Cardiac fibroblast (primary cell): ENCODE measurements around the gene FREY1.
A peak's percentile ranks its signal among the peaks of the same experiment; 100 is the strongest.
"Not testable (repeated sequence)": the region's sequence is repeated elsewhere in the genome, so short reads cannot be mapped to it uniquely, and the experiment has no call there.

ENCODE experiments used
- DNase-seq, 2 donors: peaks; one replicate each; pipeline versions ENCODE4 v3.0.0 to v3.0.0-alpha.2; 2010; ENCODE audit warnings: low read depth in 2 of 2
- H3K4me3 ChIP-seq, 2 donors: replicated peaks in 1 of 2; 1 replicate in 1 of 2; 2 replicates in 1 of 2; pipeline ENCODE4 v1.5.1; 2011; ENCODE audit warnings: low read depth in 2 of 2, low read length in 2 of 2, mild to moderate bottlenecking in 2 of 2, moderate library complexity in 1 of 2
- TF ChIP-seq, protein P1 (sequence below): IDR thresholded peaks from one replicate; pipeline ENCODE4 v1.5.1; 2011; ENCODE audit warnings: low read depth, mild to moderate bottlenecking, low read length, inconsistent platforms

FREY1 gene

DNA sequence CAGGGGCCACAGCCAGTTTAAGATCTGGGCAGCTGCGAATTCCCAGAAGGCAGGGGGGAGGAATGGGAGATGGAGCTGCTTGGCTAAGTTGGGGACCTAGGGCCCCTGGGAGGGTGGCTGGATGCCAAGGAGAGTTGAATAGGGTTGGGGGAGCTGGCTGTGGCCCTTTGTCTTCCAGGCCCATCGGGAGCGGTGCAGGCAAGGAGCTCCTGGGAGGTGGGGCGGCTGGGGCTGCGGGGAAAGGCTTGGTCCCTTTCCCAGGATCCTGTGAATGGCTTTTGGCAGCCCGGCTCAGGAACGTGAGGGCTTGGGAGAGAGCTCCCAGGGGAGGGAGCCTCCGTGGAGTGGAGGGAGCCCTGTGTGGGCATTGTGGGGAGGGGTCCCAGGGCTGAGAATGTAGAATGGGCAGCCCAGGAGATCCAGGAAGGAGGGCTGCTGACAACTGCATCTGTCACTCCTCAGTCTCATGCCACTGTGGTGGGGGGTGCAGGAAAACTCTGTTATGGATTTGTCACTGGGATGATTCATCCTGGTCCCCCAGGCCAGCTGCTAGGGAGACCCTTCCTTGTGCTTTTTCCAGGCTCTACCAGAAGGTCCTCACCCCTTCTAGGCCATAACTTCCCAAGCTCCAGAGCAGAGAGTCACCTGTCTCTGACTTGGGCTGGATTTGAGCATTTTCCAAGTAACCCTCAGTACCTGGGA is 6.0 kb downstream of the FREY1 start:
- peak overlapping the region in 1 of 2 donors; percentile 51 for H3K4me3 ChIP-seq
- TF ChIP-seq, protein P1, sequence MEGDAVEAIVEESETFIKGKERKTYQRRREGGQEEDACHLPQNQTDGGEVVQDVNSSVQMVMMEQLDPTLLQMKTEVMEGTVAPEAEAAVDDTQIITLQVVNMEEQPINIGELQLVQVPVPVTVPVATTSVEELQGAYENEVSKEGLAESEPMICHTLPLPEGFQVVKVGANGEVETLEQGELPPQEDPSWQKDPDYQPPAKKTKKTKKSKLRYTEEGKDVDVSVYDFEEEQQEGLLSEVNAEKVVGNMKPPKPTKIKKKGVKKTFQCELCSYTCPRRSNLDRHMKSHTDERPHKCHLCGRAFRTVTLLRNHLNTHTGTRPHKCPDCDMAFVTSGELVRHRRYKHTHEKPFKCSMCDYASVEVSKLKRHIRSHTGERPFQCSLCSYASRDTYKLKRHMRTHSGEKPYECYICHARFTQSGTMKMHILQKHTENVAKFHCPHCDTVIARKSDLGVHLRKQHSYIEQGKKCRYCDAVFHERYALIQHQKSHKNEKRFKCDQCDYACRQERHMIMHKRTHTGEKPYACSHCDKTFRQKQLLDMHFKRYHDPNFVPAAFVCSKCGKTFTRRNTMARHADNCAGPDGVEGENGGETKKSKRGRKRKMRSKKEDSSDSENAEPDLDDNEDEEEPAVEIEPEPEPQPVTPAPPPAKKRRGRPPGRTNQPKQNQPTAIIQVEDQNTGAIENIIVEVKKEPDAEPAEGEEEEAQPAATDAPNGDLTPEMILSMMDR: no peak
- DNase-seq: no peak

DNA sequence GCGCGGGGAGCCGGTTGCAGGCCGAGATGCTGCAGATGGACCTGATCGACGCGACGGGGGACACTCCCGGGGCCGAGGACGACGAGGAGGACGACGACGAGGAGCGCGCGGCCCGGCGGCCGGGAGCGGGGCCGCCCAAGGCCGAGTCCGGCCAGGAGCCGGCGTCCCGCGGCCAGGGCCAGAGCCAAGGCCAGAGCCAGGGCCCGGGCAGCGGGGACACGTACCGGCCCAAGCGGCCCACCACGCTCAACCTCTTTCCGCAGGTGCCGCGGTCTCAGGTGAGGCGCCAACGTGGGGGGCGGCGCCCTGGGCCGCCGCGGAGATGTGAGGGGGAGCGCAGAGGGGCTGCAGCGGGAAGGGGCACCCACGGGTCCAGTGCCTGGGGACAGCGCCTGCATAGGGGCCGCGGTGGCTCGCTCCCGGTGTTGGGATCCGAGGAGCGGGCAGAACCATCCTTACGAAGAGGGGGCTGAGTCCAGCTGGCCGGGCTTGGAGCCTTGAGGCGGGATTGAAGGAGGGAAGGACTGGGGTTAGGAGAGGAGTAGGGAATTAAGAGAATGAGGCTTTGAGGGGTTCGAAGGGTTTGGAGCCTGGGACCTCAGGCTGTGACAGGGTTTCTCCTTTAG is 6.8 kb downstream of the FREY1 start:
- H3K4me3 ChIP-seq: peak overlapping the region; percentile 51 to 59
- not testable (repeated sequence) for DNase-seq

DNA sequence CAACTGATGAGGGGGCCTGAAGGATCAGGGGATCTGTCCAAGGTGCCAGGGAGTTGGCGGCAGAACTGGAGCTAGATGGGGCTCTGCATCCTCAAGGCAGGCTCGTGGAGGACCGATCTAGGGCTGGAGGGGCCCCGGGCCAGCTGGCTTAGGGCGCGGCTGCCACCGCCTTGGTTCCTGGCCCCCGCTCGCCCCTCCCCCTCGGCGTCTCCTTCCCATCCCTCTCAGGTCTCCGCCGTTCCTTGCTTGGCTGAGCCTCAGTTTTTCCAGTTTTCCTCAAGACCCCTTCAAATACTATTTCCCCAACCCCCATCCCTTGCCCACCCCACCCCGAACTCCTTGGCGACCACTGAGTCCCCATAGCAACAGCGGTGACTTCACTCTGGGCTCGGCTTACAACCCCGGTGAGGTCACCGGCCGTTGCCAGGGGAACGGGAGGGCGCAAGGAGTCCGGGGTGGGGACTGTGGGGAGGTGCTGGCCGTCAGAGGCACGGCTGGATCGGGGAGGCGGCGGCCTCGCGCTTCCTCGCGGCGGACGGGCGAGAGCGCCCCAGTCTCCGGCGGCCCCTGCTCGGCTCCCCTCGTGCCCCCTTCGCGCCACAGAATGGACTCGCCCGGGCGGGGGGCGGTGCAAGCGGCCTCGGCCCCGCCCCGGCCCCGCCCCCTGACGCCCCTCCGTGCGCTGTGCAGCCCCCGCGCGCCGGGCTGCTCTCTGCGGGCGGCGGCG is 7.5 kb downstream of the FREY1 start:
- H3K4me3 ChIP-seq: peak overlapping the region; percentile 34 to 59
- DNase-seq: peak; percentile 83 to 87
- TF ChIP-seq, protein P1: no peak

DNA sequence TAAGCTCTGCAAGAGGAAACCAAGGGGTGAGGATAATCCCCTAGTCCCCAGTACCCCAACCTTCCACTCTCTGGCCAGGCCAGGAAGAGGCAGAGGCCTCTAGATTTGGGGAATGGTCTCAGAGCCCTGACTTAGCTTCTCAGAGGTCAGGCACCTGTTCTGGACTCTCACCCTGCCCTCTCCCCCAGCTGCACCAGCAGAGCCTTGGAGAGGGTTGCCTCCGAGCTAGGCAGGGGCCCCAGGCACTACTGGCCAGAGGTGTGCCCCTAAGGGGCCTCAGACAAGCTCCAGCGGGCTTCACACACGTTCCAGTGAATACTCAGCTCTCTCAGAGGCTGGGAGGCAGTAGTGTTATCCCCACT is 8.0 kb downstream of the FREY1 start:
- TF ChIP-seq, protein P1: no peak
- H3K4me3 ChIP-seq: peak overlapping the region in 1 of 2 donors; percentile 34

DNA sequence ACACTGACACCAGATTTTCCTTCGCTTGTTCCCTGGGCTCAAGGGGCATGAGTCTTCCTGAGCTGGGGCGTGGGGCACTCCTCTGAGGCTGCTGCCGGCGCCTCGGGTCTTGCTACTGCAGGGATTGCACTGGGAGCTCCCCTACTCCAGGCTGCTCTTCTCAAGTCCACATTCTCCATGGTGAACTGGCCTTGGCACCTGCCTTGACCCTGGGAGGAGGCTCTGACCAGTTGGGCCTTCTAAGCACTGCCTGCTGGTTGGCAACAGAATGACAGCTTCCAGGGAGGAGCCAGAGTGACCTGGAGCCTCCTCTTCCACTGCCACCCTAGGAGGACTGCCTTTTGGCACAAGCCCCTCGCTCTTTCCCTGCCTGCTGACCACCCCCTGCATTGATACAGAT is 9.5 kb downstream of the FREY1 start:
- DNase-seq: no peak
- H3K4me3 ChIP-seq: no peak overlapping the region
- TF ChIP-seq, protein P1: no peak

More for the DNA sequence above, 8.0 kb downstream of the FREY1 start:
- DNase-seq: no peak

DNA sequence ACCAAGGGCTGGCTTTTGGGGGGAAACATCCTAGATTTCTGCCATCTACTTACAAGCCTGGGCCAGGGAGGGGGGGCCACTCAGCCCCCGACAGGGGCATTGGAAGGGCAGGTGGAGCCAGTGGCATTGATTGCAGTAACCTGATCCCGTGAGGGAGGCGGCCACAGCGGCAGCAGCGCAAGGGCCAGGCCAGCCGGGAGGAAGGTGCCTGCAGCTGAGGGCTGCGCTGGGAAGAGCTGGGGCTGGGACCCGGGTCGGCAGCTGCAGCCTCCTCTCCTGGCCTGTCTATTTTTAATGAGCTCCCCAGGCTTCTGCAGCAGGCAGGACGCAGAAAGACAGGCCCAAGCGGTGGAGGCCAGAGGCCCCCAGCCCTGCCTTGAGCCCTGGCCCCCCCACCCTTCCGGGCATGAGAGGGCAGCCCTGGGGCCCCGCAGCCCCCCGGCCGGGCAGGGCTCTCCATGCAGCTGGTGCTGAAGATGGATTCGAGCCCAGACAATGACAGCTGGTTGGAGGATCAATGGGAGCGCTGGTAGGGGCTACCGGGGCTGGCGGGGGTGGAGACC is 10.6 kb downstream of the FREY1 start:
- TF ChIP-seq, protein P1: no peak
- no peak overlapping the region for H3K4me3 ChIP-seq
- no peak for DNase-seq
